CD4-positive, alpha-beta T cell treated with Interleukin-4 for 1 hour (primary cell): ENCODE results near the gene POR.
"Not testable (repeated sequence)": the region's sequence is repeated elsewhere in the genome, so short reads cannot be mapped to it uniquely, and the experiment has no call there.

Experiments used
- DNase-seq, 2 donors: peaks; one replicate each; pipeline ENCODE4 v3.0.0-alpha.2; 2020 to 2022

POR gene

DNA sequence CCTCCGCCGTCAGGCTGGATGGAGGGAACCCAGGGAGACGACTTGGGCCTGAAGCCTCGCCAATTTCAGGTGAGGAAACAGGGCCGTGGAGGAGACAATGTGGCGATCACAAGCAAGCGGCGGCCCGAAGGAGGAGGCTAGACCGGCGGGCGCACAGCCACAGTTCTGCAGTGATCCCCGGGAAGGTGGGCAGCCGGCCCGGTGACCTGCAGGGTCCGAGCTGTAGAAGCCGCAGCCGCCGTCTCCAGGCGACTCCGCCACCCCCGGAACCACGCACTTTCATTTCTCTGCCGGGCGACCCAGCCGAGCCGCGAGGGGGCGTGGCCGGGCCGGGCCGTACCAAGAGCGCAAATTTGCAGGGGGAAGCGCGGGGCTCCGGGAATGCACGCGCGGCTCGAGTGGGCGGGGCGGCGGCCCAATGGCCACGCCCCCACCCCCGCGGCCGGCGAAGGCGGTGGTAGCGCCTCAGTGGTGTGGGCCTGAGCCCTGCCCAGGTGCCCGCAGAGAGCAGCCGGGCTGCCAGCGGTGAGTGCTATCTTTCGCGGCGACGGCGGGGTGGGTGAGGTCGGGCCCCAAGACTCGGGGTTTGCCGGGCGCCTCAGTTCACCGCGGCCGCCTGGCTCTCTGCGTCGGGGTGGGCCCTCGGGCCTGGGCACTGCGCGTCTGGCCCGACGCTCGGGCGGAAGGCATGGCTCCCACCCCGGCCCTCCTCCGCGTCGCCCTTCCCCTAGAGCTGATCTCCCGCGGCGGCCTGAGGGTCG, at the start of gene POR:
Gene POR, plus strand, starts transcription at position 501 of the 761 bp plus-strand sequence. CDS start 38,847 bp downstream, outside the sequence.
- DNase-seq = peak; percentile 95 to 98

DNA sequence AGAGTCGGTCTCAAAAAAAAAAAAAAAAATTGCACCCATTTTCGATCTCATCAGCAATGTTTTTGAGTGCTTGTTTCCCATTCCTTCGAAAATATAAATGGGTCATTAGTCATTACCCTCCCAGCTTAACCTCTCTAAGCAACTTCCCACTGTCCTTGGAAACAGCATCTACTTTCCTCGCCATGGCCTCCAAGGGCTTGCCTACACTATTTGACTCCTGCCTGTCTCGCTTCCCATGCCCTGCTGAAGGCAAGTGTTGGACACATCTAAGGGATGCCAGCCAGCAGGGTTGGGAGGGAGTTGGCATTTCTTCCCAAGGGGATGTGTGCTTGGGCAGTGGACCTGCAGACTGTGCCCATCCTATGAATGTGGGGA, 48.9 kb upstream of the POR start:
- DNase-seq = no peak

DNA sequence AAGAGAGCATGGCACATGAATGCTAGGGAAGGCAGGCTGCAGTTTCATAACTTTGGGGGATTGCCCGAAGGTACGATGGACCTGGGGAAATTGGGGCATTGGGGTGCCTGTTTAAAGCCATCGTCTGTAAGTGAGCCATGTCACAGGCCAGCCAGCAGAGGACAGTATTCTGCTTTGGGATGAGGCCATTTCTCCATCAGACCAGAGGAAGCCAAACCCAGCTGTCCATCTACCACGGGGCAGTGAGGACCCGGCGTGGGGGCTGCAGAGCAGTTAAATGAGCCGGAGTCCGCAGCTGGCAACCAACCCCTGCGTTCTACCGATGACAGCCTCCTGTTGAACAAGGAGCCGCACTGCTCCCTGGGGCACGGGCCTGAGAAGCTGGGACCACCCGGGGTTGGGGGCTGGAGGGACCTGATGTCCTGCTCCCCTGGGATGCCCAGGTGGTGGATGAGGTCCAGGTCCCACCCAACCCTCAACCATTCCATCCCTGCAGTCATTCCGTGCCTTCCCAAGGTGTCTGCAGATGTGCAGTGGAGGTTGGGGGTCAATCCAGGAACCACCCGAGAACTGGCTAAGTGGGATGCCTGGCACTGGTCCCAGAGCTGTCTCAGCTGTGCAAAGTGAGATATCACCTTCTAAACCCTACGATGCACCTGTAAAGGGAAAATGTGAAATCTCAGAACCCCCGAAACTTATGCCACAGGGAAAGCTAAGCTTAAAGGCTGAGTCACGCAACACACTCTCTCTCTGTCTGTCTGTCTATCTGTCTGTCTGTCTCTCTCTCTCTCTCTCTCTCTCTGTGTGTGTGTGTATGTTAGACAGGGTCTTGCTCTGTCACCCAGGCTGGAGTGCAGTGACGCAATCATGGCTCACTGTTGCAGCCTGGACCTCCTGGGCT, 48.2 kb upstream of the POR start:
- peak; percentile 58 to 61 for DNase-seq

DNA sequence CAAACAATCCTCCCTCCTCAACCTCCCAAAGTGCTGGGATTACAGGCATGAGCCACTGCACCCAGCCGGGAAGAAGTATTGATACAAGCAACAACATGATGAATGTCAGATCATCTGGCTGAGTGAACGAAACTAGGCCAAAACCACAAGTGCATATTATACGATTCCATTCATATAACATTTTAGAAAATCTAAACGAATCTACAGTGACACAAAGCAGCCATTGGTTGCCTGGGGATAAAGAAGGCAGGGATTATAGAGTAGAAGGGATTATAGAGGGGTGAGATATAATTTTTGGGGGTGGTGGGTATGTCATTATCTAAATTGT, 47.6 kb upstream of the POR start:
- no peak for DNase-seq

DNA sequence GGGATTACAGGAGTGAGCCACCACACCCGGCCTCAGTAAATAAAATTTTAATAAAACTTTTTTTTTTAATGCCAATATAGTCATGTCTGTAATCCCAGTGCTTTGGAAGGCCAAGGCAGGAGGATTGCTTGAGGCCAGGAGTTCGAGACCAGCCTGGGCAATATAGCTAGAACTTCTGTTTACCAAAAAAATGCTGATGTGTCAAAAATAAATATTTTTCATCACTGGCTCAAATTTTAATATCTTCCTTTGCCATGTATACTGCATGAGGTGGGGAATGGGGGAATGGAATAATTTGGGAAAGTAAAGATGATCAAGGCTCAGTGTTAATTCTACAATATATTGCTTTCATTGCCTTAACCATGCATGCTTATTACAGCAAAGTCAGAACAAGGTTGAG, 46.8 kb upstream of the POR start:
- no peak for DNase-seq

DNA sequence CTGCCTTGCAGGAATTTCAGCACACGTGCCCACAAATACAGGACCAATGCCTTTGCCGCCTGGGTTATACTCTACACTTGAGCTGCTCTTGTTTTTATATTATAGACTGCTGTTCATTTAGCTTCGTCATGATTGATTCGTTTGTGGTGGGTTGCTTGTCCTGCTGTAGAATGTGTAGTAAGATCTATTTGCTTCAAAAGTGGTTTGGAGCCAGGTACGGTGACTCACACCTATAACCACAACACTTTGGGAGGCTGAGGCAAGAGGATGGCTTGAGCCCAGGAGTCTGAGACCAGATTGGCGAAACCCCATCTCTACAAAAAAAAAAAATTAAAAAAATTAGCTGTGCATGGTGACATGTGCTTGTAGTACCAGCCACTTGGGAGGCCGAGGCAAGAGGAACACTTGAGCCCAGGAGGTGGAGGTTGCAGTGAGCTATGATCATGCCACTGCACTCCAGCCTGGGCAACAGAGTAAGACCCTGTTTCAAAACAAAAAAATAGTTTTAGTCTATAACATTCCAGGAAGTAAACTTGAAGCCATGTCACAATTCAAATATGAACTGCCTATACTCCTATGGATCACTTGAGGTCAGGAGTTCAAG, 45.1 kb upstream of the POR start:
- DNase-seq = no peak

DNA sequence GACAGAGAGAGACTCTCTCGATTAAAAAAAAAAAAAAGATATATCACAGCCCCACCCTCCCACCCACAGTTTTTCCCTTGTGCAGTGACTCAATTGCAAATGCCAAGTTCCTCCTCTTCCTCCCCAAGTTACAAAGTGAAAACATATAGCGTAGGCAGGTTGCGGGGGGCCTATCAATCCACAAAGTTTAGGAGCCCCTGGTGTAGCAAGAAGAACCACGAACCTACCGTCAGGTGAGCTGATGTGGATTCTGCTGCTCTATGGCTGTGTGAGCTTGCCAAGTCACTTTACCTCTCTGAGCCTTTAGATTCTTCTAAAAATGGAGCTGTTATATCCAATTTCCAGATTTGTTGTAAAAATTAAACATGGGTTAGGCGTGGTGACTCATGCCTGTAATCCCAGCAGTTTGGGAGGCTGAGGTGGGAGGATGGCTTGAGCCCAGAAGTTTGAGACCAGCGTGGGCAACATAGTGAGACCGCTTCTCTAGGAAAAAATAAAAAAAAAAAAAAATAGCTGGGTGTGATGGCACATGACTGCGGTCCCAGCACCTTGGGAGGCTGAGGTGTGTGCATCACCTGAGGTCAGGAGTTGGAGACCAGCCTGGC, 44.3 kb upstream of the POR start:
- DNase-seq = no peak

DNA sequence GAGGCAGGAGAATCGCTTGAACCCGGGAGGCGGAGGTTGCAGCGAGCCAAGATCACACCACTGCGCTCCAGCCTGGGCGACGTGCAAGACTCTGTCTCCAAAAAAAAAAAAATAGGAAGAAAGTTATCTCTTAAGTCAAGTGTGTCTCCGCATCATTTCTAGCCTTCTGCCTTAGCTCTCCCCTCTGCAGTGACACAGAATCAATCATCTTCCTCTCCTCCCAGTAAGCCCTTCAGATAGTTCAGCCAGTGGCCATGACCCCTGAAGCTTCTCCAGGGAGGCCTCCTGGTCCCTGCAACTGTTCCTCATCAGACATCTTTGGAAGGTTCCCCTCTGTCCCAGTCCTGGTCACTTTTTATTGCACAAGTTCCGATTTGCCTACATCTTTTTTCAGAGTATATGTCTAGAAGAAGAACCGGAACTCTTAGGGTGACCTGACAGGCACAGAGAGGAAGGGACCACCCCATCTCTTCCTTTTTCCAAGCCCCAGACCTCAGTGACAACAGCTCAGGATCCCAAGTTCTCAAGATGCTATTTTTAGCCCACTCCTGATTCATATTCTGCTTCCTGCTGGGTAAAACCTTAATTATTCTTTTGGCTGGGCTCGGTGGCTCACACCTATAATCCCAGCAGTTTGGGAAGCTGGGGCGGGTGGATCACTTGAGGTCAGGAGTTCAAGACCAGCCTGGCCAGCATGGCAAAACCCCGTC, 42.7 kb upstream of the POR start:
- DNase-seq = no peak

DNA sequence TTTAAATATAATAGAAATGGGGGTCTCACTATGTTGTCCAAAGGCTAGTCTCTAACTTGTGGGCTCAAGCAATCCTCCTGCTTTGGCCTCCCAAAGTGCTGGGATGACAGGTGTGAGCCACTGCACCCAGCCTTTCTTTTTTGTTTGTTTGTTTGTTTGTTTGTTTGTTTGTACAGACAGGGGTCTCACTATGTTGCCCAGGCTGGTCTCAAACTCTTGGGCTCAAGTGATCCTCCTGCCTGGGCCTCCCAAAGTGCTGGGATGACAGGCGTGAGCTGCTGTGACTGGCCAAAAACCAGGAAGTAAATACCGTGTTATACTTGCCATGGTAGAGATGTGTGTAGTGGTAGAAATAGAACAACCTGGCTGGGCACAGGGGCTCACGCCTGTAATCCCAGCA, 40.8 kb upstream of the POR start:
- DNase-seq = not testable (repeated sequence)

DNA sequence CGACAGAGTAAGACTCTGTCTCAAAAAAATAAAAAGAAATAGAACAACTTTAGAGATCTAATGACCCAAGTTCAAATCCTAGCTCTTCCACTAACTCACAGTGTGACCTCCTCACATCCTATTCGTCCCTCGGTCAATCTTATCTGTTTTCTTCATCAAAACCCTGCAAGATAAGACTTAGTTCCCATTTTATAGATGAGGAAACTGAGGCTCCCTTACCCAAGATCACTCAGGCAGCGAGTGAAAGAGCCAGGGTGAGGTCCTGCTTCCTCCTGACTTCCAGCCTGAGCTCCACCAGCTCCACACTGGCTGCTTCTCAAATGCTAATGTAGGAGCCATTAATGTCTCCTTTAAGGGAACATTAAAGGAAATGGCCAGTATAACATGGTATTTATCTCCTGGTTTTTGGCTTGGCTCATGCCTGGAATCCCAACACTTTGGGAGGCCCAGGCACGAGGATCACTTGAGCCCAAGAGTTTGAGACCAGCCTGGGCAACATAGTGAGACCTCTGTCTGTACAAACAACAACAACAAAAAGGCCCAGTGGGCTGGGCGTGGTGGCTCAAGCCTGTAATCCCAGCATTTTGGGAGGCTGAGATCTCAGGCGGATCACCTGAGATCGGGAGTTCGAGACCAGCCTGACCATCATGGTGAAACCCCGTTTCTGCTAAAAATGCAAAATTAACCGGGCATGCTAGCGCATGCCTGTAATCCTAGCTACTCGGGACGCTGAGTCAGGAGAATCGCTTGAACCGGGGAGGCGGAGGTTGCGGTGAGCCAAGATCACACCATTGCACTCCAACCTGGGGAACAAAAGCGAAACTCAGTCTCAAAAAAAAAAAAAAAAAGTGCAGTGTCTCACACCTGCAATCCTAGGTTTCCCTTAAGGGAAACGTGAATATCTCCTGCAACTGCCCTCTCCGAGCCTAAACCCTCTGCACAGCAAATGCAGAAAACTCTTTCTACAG, 39.6 kb upstream of the POR start:
- no peak for DNase-seq

DNA sequence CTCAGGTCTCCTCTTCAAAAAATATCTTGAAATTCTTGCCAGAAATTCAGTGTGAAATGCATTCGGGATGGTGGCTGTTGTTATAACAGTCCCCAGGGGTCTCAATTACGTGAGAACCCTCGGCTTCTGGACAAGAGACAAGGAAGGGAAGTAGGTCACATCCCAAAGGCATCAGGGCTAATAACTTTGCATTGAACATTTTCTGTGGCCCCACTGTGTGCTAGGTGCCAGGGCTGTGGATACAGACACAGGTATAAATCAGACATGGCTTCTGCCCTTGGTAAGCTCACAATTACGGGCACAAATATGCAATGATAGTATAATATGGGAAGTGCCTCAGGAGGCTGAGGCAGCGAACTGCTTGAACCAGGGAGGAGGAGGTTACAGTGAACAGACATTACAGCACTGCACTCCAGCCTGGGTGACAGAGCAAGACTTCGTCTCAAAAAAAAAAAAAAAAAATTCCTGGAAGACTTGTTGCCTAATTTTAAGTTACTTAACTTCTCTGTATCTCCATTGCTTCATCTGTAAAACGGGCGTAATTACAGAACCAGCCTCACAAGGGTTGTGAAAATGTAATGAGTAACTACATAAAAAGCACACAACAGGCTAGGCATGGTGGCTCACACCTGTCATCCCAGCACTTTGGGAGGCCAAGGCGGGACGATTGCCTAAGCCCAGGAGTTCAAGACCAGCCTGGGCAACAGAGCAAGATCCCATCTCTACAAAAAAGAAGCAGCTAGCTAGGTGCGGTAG, 38.7 kb upstream of the POR start:
- DNase-seq = peak in 1 of 2 donors; percentile 59

DNA sequence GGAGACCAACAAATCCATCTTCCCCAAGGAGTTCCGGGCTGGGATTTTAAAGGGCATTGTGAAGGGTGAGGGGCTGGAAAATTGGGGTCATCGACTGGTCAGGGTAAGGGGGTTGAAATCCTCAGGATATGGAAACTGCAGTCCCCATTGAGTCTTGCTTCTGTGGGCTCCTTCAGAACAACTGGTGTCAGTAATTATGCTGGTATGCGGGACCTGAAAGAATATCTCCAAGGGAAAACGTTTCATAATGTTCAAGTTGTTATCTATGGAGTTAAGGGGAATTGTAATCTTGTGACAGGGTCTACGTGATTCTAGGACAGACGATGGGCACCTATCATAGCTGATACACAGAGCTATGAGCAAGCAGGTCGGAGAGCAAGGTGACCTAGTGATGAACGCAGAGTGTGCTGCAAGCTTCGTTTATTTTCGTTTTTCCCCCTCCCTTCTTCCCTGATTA, 36.6 kb upstream of the POR start:
- no peak for DNase-seq

DNA sequence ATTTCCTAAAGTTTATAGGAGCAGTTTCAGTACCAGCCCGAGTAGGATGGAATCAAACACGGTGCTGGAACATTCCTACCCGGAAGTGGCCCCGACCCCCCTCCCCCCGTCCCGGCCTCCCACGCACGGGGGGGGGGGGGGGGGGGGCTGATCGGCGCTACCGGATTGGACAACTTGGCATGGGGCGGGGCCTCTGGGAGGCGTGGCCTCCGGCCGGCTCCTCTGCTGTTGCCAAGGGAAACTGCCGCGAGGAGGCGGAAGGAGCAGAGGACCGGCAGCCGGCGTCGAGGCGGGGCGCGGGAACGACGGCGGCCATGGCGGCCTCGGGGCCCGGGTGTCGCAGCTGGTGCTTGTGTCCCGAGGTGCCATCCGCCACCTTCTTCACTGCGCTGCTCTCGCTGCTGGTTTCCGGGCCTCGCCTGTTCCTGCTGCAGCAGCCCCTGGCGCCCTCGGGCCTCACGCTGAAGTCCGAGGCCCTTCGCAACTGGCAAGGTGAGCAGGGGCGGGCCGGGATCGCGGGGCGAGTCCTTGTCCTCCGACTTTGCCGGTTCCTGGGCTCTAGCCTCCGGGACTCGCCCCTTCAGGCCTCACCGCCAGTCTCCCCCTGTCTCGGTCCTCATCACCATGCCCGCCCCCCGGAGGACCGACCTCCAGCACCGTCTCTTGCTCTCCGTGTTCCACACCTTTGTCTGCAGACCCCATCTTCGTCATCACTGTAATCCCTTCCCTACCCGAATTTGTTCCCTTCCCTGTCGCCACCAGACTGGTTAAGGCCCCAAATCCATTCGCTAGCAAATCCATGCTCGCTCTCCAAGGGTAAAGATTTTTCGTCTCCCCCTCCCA, 36.0 kb upstream of the POR start, which contains the start of gene RHBDD2:
Gene RHBDD2, plus strand, starts transcription at position 266 of the 843 bp plus-strand sequence. Its CDS starts 49 bp downstream, at position 315.
- peak; percentile 96 to 97 for DNase-seq

DNA sequence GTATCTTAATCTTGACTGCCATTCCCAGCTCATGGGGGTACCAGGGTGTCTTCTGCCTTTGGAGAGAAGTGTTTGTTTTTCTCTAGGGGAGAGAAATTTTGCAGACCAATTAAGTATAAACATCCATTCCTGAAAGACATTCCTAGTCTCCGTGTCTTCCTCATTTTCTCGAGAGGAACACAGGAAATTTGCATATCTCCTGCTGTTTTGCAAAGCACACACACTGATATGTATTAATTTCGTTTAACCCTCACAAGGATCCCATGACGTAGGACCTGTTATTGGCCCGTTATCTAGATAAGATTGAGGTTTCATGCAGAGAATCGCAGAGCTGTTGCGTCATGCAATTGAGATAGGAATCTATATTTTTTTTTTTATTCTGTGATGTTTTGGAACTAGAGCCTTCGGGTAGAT, 35.2 kb upstream of the POR start:
- peak; percentile 55 to 74 for DNase-seq

DNA sequence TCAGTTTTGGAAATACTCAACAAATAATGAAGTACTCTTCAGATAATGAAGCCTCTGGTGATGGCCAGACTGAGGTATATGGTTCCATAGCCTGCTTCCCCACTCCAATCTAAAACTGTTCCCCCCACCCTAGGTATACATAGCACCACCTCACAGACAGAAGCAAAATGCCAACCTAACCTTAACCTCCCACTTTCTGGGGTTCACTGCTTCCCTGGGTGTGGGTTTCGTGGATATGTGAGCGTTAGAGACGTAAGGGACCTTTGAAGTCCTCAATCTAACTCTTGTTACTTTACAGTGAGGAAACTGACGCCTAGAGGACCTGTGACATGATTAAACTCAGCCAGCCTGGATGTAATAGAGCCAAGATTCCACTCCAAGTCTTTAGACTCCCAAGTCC, 34.7 kb upstream of the POR start:
- no peak for DNase-seq

DNA sequence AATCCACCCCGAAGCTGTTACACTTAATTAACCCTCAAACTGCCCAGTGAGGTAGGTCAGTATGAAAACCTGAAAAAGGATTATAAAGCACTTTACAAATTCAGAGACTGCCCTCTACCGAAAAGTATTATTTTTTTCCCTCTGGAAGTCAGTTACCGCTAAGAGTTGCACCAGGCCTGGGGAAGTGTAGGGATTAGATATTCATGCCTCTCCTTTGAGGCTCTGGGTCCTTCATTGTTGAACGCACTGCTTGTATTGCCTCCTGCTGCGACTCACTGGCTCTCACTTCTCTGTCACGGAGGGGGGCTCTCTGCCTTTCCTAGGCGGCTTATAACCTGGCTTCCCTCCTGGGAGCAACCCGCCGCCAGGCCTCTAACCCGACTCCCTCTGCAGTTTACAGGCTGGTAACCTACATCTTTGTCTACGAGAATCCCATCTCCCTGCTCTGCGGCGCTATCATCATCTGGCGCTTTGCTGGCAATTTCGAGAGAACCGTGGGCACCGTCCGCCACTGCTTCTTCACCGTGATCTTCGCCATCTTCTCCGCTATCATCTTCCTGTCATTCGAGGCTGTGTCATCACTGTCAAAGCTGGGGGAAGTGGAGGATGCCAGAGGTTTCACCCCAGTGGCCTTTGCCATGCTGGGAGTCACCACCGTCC, 33.4 kb upstream of the POR start:
- no peak for DNase-seq

DNA sequence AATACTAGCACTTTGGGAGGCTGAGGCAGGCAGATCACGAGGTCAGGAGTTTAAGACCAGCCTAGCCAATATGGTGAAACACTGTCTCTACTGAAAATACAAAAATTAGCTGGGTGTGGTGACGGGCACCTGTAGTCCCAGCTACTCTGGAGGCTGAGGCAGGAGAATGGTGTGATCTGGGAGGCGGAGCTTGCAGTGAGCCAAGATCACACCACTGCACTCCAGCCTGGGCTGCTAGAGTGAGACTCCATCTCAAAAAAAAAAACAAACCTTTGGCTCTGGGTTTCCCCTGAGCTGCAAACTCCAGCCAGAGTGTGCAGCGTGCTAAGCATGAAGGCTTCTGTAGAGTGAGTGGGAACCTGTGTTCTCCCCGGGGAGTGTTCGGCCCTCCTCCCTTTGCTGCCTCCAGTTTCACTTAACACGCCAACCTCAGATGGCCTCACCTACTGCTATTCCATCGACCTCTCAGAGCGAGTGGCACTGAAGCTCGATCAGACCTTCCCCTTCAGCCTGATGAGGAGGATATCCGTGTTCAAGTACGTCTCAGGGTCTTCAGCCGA, 31.6 kb upstream of the POR start:
- not testable (repeated sequence) for DNase-seq

DNA sequence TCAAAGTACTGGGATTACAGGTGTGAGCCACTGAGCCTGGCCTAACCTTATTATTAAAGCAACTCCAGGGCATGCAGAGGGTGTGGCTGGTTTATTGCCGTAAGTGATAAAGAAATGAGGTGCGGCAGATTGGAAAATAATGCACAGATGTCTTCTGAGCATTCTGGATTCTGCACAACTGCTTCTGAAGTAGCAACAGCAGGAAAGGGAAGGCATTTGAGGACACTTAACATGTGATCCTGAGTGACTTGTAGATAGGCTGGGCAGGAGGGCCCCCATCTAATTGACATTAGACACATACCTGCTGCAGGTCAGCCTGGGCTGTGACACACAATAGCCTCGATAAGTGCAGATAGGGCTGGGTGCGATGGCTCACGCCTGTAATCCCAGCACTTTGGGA, 30.5 kb upstream of the POR start:
- DNase-seq = no peak

DNA sequence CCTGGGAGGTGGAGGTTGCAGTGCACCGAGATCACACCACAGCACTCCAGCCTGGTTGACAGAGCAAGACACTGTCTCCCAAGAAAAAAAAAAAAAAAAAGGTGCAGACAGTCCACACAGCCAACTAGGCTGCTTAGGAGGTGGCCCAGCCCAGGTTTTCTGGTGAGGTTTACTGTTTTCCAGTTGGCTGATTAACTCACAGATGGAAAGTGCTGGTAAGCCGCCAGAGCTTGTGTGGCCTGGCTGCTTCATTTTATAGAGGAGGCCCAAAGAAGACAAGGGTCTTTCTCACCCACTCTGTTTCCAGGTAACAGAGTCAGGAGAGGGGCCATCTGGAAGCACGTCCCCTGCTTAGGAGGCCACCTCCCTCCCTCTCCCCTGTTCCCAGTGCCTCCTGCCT, 29.9 kb upstream of the POR start:
- no peak for DNase-seq
